Astrocyte (in vitro differentiated cells and primary cell): ENCODE measurements around the gene NCAPD3. TPM values are rescaled to one million over a fixed set of nuclear protein-coding genes. Genes with fewer than 3 reads are reported as not detected.

Experiments
- DNase-seq: peaks from one replicate; pipeline ENCODE4 v3.0.0-alpha.2; 2010; ENCODE audit warnings: low read depth
- FAIRE-seq: peaks from 2 replicates; lab custom pipeline; 2011; peaks lifted over from hg19 to GRCh38; lab: Jason Lieb, UNC
- H2AFZ ChIP-seq: 2 replicates; pipeline ENCODE4 v1.6.0; 2012; ENCODE audit warnings: low read depth, low read length, inconsistent platforms
- H3K27ac ChIP-seq: 2 replicates; pipeline ENCODE4 v1.5.1; 2011; ENCODE audit warnings: low read depth, low read length, inconsistent platforms
- H3K27me3 ChIP-seq: 2 replicates; pipeline ENCODE4 v1.6.0; 2011; ENCODE audit warnings: low read length, inconsistent platforms; ENCODE audit not compliant: insufficient read depth
- H3K36me3 ChIP-seq: 2 replicates; pipeline ENCODE4 v1.5.1; 2011; ENCODE audit warnings: low read length, inconsistent platforms; ENCODE audit not compliant: insufficient read depth
- H3K4me1 ChIP-seq: 2 replicates; pipeline ENCODE4 v1.5.1; 2011; ENCODE audit warnings: low read length, inconsistent platforms; ENCODE audit not compliant: insufficient read depth
- H3K4me2 ChIP-seq: 2 replicates; pipeline ENCODE4 v1.6.0; 2012; ENCODE audit warnings: low read length, inconsistent platforms
- H3K4me3 ChIP-seq: 2 replicates; pipeline ENCODE4 v1.5.1; 2011; ENCODE audit warnings: low read depth, mild to moderate bottlenecking, low read length, inconsistent platforms; ENCODE audit not compliant: insufficient read depth
- H3K79me2 ChIP-seq: 2 replicates; pipeline ENCODE4 v1.6.0; 2012; ENCODE audit warnings: mild to moderate bottlenecking, low read length, inconsistent platforms; ENCODE audit not compliant: insufficient read depth
- H3K9ac ChIP-seq: 2 replicates; pipeline ENCODE4 v1.6.0; 2012; ENCODE audit warnings: mild to moderate bottlenecking, low read length, inconsistent platforms
- H3K9me3 ChIP-seq: 2 replicates; pipeline ENCODE4 v1.5.1; 2012; ENCODE audit warnings: low read depth, mild to moderate bottlenecking, low read length, inconsistent platforms; ENCODE audit not compliant: insufficient read depth
- H4K20me1 ChIP-seq: 2 replicates; pipeline ENCODE4 v1.6.0; 2012; ENCODE audit warnings: low read length, inconsistent platforms; ENCODE audit not compliant: insufficient read depth
- H3K27ac Mint-ChIP-seq: one replicate; pipeline ENCODE4 v1.8.0; 2021; ENCODE audit warnings: mild to moderate bottlenecking, mixed read lengths; ENCODE audit not compliant: unreplicated experiment
- H3K27me3 Mint-ChIP-seq: one replicate; pipeline ENCODE4 v1.8.0; 2021; ENCODE audit warnings: low read depth, mixed read lengths; ENCODE audit not compliant: unreplicated experiment
- H3K36me3 Mint-ChIP-seq: one replicate; pipeline ENCODE4 v1.8.0; 2021; ENCODE audit warnings: low read depth, mixed read lengths; ENCODE audit not compliant: unreplicated experiment
- H3K4me1 Mint-ChIP-seq: one replicate; pipeline ENCODE4 v1.8.0; 2021; ENCODE audit warnings: low read depth, mixed read lengths; ENCODE audit not compliant: unreplicated experiment
- H3K4me3 Mint-ChIP-seq: one replicate; pipeline ENCODE4 v1.8.0; 2021; ENCODE audit warnings: mild to moderate bottlenecking, moderate library complexity, mixed read lengths; ENCODE audit not compliant: unreplicated experiment
- H3K9me3 Mint-ChIP-seq: one replicate; pipeline ENCODE4 v1.8.0; 2021; ENCODE audit warnings: mild to moderate bottlenecking, mixed read lengths; ENCODE audit not compliant: unreplicated experiment
- CTCF ChIP-seq: IDR thresholded peaks from 2 replicates; pipeline ENCODE4 v1.5.1; 2011; ENCODE audit warnings: low read depth, mild to moderate bottlenecking, inconsistent platforms, low read length, moderate library complexity; ENCODE audit not compliant: insufficient read depth
- EZH2 ChIP-seq: IDR thresholded peaks from 2 replicates; pipeline ENCODE4 v1.6.1; 2012; ENCODE audit warnings: mild to moderate bottlenecking, low read length, inconsistent platforms; ENCODE audit not compliant: insufficient read depth
- total RNA-seq: library from RNA; stranded (reverse); gene quantifications from 2 replicates; pipeline ENCODE4 v1.2.1, GENCODE V29; 2021

NCAPD3 gene
- total RNA-seq, 1 donor from 2014 or later = 18.5 TPM

GRCh38 chr11:134223121-134223520 lies 646 bp downstream of the NCAPD3 start:
- peaks cover 4% of the 10 kb centered on the region for H3K36me3 Mint-ChIP-seq
- no peak for TF ChIP-seq CTCF
- no peak for TF ChIP-seq EZH2
- H3K9ac ChIP-seq = peak overlapping the region; percentile 94
- H3K9me3 Mint-ChIP-seq = no peaks in the 10 kb centered on the region
- FAIRE-seq = no peak
- no peaks in the 10 kb centered on the region for H3K27me3 ChIP-seq
- peak overlapping the region; percentile 89 for H3K4me3 Mint-ChIP-seq
- no peaks in the 10 kb centered on the region for H3K27me3 Mint-ChIP-seq
- H3K4me1 Mint-ChIP-seq = peaks cover 20% of the 10 kb centered on the region
- peaks cover 43% of the 10 kb centered on the region for H4K20me1 ChIP-seq
- DNase-seq = no peak
- peaks cover 25% of the 10 kb centered on the region for H3K4me1 ChIP-seq
- peak overlapping the region; percentile 100 for H3K4me3 ChIP-seq
- H3K4me2 ChIP-seq = peak overlapping the region; percentile 100
- peaks cover 79% of the 10 kb centered on the region for H3K79me2 ChIP-seq
- H3K27ac ChIP-seq = peak overlapping the region; percentile 25
- H3K27ac Mint-ChIP-seq = peak overlapping the region; percentile 22
- H3K9me3 ChIP-seq = no peaks in the 10 kb centered on the region
- peaks cover 5% of the 10 kb centered on the region for H3K36me3 ChIP-seq
- peak overlapping the region; percentile 100 for H2AFZ ChIP-seq

- Mint-ChIP-seq H3K4me3 (no peak overlapping the region), H3K27me3 (no peaks in the 10 kb centered on the region), H3K27ac (no peak overlapping the region), H3K4me1 (no peaks in the 10 kb centered on the region), H3K9me3 (no peaks in the 10 kb centered on the region), H3K36me3 (peaks cover 6% of the 10 kb centered on the region)
- Histone ChIP-seq H2AFZ (no peak overlapping the region), H3K79me2 (peaks cover 53% of the 10 kb centered on the region), H3K9me3 (no peaks in the 10 kb centered on the region), H4K20me1 (peaks cover 12% of the 10 kb centered on the region), H3K36me3 (peaks cover 12% of the 10 kb centered on the region), H3K27ac (no peak overlapping the region), H3K27me3 (no peaks in the 10 kb centered on the region), H3K4me2 (no peak overlapping the region), H3K9ac (no peak overlapping the region), H3K4me1 (no peaks in the 10 kb centered on the region), H3K4me3 (no peak overlapping the region)
- TF ChIP-seq EZH2 = no peak
- TF ChIP-seq CTCF = no peak
- no peak for DNase-seq
- FAIRE-seq = no peak
Measured at GRCh38 chr11:134216816-134217215, 7.0 kb downstream of the NCAPD3 start.

DNA sequence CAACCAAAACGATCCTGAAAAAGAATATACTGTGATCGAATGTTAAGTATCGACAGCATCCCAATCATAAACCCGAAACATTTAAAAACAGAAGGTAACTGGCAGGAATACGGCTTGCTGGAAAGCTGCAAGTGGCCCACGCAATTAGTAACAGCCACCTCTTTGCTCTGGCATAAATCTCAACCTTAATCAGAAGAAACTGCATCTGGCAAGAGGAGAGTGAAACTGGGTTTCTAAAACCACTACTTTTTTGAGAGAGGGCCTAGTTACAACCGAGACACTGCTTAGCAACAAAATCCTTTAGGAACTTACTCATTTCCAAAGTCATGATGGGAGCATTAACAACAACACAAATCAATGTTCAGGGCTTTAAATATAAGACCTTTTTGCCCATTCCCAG lies 7.9 kb downstream of the NCAPD3 start:
- H3K79me2 ChIP-seq = peaks cover 51% of the 10 kb centered on the region
- no peak overlapping the region for H3K27ac ChIP-seq
- H3K4me2 ChIP-seq = no peak overlapping the region
- H3K4me3 ChIP-seq = no peak overlapping the region
- H3K4me3 Mint-ChIP-seq = no peak overlapping the region
- no peak for FAIRE-seq
- no peaks in the 10 kb centered on the region for H3K4me1 ChIP-seq
- DNase-seq = no peak
- no peaks in the 10 kb centered on the region for H3K4me1 Mint-ChIP-seq
- H3K36me3 Mint-ChIP-seq = peaks cover 8% of the 10 kb centered on the region
- no peak overlapping the region for H3K27ac Mint-ChIP-seq
- H3K36me3 ChIP-seq = peaks cover 12% of the 10 kb centered on the region
- no peaks in the 10 kb centered on the region for H3K9me3 Mint-ChIP-seq
- peaks cover 12% of the 10 kb centered on the region for H4K20me1 ChIP-seq
- no peaks in the 10 kb centered on the region for H3K27me3 ChIP-seq
- H3K9ac ChIP-seq = no peak overlapping the region
- TF ChIP-seq CTCF = no peak
- TF ChIP-seq EZH2 = no peak
- H2AFZ ChIP-seq = no peak overlapping the region
- H3K9me3 ChIP-seq = no peaks in the 10 kb centered on the region
- no peaks in the 10 kb centered on the region for H3K27me3 Mint-ChIP-seq
